Caco-2 (cell line): Measurements from ENCODE around the gene DPH3. TPM values are rescaled to one million over a fixed set of nuclear protein-coding genes. Genes with fewer than 3 reads are reported as not detected.

ENCODE experiments used
- BruUV-seq: library from RNA; stranded (reverse); fragments of 400-500 nt; replicated peaks from 2 replicates; lab custom pipeline; 2021; lab: Mats Ljungman, UMichigan
- CTCF ChIA-PET: fragments of 300-600 bp; sonication (Branson Sonifier 250); formaldehyde crosslinking; loops from one replicate; lab custom pipeline; 2022; ENCODE audit warnings: antibody characterized with exemption; lab: Charles Lee
- POLR2A ChIA-PET: fragments of 300-600 bp; sonication (Branson Sonifier 250); formaldehyde crosslinking; loops from one replicate; lab custom pipeline; 2022; ENCODE audit warnings: antibody characterized with exemption; lab: Charles Lee
- DNase-seq, 2 experiments: peaks; one replicate each; pipeline versions ENCODE4 v3.0.0 to v3.0.0-alpha.2; 2020 to 2022
- H3K27me3 ChIP-seq: replicated peaks from 2 replicates; pipeline ENCODE4 v1.6.0; 2011; ENCODE audit warnings: low read length; ENCODE audit not compliant: control insufficient read depth, insufficient read depth
- H3K36me3 ChIP-seq: 2 replicates; pipeline ENCODE4 v1.5.1; 2011; ENCODE audit warnings: low read length; ENCODE audit not compliant: control insufficient read depth, insufficient read depth
- H3K4me1 ChIP-seq: fragments of 250-450 bp; sonication (Bioruptor Pico); 2 replicates; pipeline ENCODE4 v1.5.1; 2020; ENCODE audit warnings: mild to moderate bottlenecking
- H3K4me3 ChIP-seq: 2 replicates; pipeline ENCODE4 v1.5.1; 2011; ENCODE audit warnings: low read depth, mild to moderate bottlenecking, control low read depth, low read length
- H3K9me3 ChIP-seq: fragments of 250-450 bp; sonication (Bioruptor Pico); 2 replicates; pipeline ENCODE4 v1.5.1; 2020; ENCODE audit warnings: mild to moderate bottlenecking, moderate library complexity
- H3K27ac Mint-ChIP-seq: one replicate; pipeline ENCODE4 v1.8.0; 2022; ENCODE audit warnings: mixed read lengths; ENCODE audit not compliant: unreplicated experiment
- H3K27me3 Mint-ChIP-seq: one replicate; pipeline ENCODE4 v1.8.0; 2022; ENCODE audit warnings: mixed read lengths; ENCODE audit not compliant: insufficient read depth, unreplicated experiment
- H3K36me3 Mint-ChIP-seq: one replicate; pipeline ENCODE4 v1.8.0; 2022; ENCODE audit warnings: mild to moderate bottlenecking, mixed read lengths; ENCODE audit not compliant: insufficient read depth, unreplicated experiment
- H3K4me1 Mint-ChIP-seq: one replicate; pipeline ENCODE4 v1.8.0; 2022; ENCODE audit warnings: low read depth, mixed read lengths; ENCODE audit not compliant: unreplicated experiment
- H3K4me3 Mint-ChIP-seq: one replicate; pipeline ENCODE4 v1.8.0; 2022; ENCODE audit warnings: mild to moderate bottlenecking, moderate library complexity, mixed read lengths; ENCODE audit not compliant: unreplicated experiment
- H3K9me3 Mint-ChIP-seq: one replicate; pipeline ENCODE4 v1.8.0; 2022; ENCODE audit warnings: mixed read lengths; ENCODE audit not compliant: unreplicated experiment
- intact Hi-C: fragments of 100-400 bp; cut with micrococcal nuclease; formaldehyde crosslinking; loops from one replicate; pipeline ENCODE4 v1.10.0; 2022; ENCODE audit not compliant: unreplicated experiment
- total RNA-seq: library from RNA; stranded (reverse); gene quantifications from 2 replicates; pipeline ENCODE4 v1.2.3, GENCODE V29; 2022
- TF ChIP-seq, protein P1 (sequence below), 2 experiments: fragments of 200-600 bp in 1 of 2; IDR thresholded peaks; 1 replicate in 1 of 2; 2 replicates in 1 of 2; pipeline versions ENCODE4 v1.5.1 to v1.8.0; 2011 to 2022; ENCODE audit warnings: antibody characterized with exemption in 1 of 2, control low read depth in 1 of 2, inconsistent platforms in 1 of 2, low read depth in 1 of 2, low read length in 1 of 2, mild to moderate bottlenecking in 1 of 2, moderate library complexity in 1 of 2; ENCODE audit not compliant: insufficient read depth in 1 of 2, severe bottlenecking in 1 of 2, unreplicated experiment in 1 of 2

Gene DPH3
- total RNA-seq, 1 experiment from 2014 or later: 30.0 TPM

DNA sequence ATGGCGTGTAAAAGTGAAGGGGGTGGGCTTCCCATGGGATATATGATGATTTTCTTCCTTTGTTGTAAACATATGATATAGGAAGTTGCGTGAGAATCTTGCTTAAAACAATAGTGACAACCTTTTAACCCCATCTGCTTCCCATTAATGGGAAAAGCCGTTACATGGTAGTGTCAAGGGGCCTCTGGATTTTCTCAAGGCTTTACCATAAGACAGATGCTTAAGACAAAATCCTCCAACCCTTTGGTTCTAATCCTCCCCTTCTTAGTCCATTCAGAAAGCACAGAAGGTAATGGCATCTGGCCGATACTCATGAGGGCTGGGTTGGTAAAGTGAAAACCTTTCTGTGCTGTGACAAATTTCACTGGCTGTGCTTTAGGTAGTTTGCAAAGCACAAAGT lies 25.0 kb downstream of the DPH3 start:
- no peak overlapping the region for H3K27ac Mint-ChIP-seq
- H3K36me3 Mint-ChIP-seq: no peaks in the 10 kb centered on the region
- POLR2A ChIA-PET: no interaction called here
- no TSS peak for BruUV-seq
- peaks cover 9% of the 10 kb centered on the region for H3K9me3 Mint-ChIP-seq
- H3K27me3 Mint-ChIP-seq: peaks cover 4% of the 10 kb centered on the region
- Histone ChIP-seq H3K9me3 (no peaks in the 10 kb centered on the region), H3K36me3 (no peaks in the 10 kb centered on the region), H3K4me3 (no peak overlapping the region), H3K27me3 (no peaks in the 10 kb centered on the region), H3K4me1 (no peaks in the 10 kb centered on the region)
- no peak overlapping the region for H3K4me3 Mint-ChIP-seq
- intact Hi-C loops: no loop called here
- TF ChIP-seq, protein P1, sequence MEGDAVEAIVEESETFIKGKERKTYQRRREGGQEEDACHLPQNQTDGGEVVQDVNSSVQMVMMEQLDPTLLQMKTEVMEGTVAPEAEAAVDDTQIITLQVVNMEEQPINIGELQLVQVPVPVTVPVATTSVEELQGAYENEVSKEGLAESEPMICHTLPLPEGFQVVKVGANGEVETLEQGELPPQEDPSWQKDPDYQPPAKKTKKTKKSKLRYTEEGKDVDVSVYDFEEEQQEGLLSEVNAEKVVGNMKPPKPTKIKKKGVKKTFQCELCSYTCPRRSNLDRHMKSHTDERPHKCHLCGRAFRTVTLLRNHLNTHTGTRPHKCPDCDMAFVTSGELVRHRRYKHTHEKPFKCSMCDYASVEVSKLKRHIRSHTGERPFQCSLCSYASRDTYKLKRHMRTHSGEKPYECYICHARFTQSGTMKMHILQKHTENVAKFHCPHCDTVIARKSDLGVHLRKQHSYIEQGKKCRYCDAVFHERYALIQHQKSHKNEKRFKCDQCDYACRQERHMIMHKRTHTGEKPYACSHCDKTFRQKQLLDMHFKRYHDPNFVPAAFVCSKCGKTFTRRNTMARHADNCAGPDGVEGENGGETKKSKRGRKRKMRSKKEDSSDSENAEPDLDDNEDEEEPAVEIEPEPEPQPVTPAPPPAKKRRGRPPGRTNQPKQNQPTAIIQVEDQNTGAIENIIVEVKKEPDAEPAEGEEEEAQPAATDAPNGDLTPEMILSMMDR (IDR thresholded peaks at IDR 0.05; ENCODE audit: insufficient read depth in 1 of 2, low read depth in 1 of 2, low read length in 1 of 2, severe bottlenecking in 1 of 2, unreplicated experiment in 1 of 2): no peak
- CTCF ChIA-PET: interaction anchor here (0.7 kb wide), 1 partner anchor 180 kb away, joined by 3 read pairs; no protein-coding TSS in a partner anchor
- DNase-seq: no peak
- H3K4me1 Mint-ChIP-seq: no peaks in the 10 kb centered on the region

DNA sequence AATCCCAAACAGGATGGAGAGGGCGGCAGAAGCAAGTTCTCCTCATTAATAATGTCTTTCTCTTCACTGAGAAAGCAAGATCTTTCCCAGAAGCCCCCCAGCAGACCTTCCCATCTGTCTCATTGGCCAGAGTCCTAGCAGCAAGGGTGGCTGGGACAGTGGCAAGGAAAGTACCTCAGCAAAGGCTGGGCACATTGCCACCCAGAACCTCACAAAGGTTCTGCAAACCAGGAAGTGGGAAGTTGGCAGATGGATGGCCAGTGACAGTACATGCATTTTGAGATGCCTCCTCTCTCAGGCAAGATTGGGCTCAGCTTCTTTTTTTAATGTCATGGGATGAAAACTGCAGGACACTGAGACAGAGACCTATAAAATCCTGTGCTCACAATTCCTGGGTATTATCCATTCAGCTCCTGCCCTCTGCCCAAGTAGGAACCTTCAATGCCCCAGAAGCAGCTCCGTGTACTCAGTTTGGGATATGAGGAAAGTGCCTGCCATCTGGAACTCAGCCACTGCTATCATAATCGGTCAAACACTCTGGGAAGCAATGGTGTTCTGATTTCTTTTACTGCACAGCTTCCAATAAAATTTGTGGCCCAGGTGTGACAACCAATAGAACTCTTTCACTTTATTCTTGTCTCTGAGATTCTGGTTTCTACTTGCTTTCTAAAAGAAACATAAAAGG lies 25.5 kb downstream of the DPH3 start:
- CTCF ChIA-PET: no interaction called here
- TF ChIP-seq, protein P1 (IDR thresholded peaks at IDR 0.05; ENCODE audit: insufficient read depth in 1 of 2, low read depth in 1 of 2, low read length in 1 of 2, severe bottlenecking in 1 of 2, unreplicated experiment in 1 of 2): no peak
- peaks cover 9% of the 10 kb centered on the region for H3K9me3 Mint-ChIP-seq
- no peak overlapping the region for H3K4me3 Mint-ChIP-seq
- Histone ChIP-seq H3K4me3 (no peak overlapping the region), H3K27me3 (no peaks in the 10 kb centered on the region), H3K4me1 (no peaks in the 10 kb centered on the region), H3K36me3 (no peaks in the 10 kb centered on the region), H3K9me3 (no peaks in the 10 kb centered on the region)
- POLR2A ChIA-PET: no interaction called here
- no TSS peak for BruUV-seq
- H3K36me3 Mint-ChIP-seq: no peaks in the 10 kb centered on the region
- no peak overlapping the region for H3K27ac Mint-ChIP-seq
- no peak for DNase-seq
- intact Hi-C loops: no loop called here
- no peaks in the 10 kb centered on the region for H3K4me1 Mint-ChIP-seq
- H3K27me3 Mint-ChIP-seq: peaks cover 4% of the 10 kb centered on the region

DNA sequence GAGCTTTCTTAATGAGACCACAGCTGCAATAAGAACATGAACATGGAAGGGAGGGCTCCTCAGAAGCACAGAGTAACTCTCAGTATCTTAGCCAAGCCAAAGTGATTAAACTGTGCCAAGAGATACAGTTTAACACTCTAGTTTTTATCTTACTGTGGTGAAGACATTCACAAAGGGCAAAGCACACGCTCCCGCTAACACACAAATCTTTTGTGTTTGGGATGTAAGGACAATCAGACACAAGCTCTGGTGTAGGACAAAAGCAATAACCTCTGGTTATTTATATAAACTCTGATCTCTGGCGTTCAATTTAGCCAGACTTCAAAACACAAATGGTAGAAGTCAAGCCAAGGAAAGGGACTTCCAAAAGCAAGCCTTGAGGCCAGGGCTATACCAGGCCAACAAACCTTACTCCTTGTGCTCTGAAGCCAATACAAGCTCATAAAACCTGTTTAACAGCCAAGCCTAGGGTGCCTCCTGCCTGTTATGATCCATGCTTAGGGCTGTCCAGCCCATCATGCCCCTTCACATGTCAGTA lies 27.8 kb downstream of the DPH3 start:
- Histone ChIP-seq H3K4me1 (no peaks in the 10 kb centered on the region), H3K9me3 (no peaks in the 10 kb centered on the region), H3K4me3 (no peak overlapping the region), H3K36me3 (no peaks in the 10 kb centered on the region), H3K27me3 (no peaks in the 10 kb centered on the region)
- intact Hi-C loops: no loop called here
- H3K4me1 Mint-ChIP-seq: no peaks in the 10 kb centered on the region
- TF ChIP-seq, protein P1 (IDR thresholded peaks at IDR 0.05; ENCODE audit: insufficient read depth in 1 of 2, low read depth in 1 of 2, low read length in 1 of 2, severe bottlenecking in 1 of 2, unreplicated experiment in 1 of 2): no peak
- H3K36me3 Mint-ChIP-seq: no peaks in the 10 kb centered on the region
- no TSS peak for BruUV-seq
- no peak overlapping the region for H3K4me3 Mint-ChIP-seq
- H3K27me3 Mint-ChIP-seq: peaks cover 4% of the 10 kb centered on the region
- CTCF ChIA-PET: no interaction called here
- DNase-seq: no peak
- no peak overlapping the region for H3K27ac Mint-ChIP-seq
- POLR2A ChIA-PET: no interaction called here
- H3K9me3 Mint-ChIP-seq: peaks cover 19% of the 10 kb centered on the region
